Head of caudate nucleus (tissue), 42 donors: ENCODE results near the gene IFIT3.
"Not testable (repeated sequence)": the region's sequence is repeated elsewhere in the genome, so short reads cannot be mapped to it uniquely, and the experiment has no call there.

Experiments used
- DNase-seq, 42 donors: peaks; one replicate each; pipeline versions ENCODE4 v3.0.0 to v3.0.0-alpha.2; 2020 to 2021; ENCODE audit warnings: mixed read lengths in 7 of 42
- intact Hi-C: fragments of 100-400 bp; cut with DNase I; formaldehyde crosslinking; loops from one replicate; pipeline ENCODE4 v1.15.0; 2022

Gene IFIT3

DNA sequence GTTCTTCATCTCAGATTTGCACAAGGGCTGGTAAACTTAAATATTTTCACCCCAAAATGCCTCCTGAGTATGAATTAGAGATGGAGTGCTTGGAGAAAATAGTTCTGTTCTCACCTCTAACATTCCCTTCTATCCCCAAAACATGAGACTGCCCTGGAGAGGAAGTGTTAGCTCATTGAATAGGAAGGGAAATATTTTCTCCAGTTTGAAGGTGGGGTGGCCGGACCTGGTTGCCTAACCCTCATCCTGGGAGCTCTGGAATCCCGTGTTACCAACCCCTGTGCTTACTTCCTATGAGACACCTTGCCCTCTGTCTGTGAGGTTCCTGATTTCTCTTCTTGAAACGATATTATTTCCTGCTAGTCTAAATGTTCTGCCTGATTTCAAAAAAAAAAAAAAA, 25.2 kb upstream of the IFIT3 start:
- intact Hi-C loops, result no loop called here
- DNase-seq, result peak in 1 of 42 donors; percentile 19

DNA sequence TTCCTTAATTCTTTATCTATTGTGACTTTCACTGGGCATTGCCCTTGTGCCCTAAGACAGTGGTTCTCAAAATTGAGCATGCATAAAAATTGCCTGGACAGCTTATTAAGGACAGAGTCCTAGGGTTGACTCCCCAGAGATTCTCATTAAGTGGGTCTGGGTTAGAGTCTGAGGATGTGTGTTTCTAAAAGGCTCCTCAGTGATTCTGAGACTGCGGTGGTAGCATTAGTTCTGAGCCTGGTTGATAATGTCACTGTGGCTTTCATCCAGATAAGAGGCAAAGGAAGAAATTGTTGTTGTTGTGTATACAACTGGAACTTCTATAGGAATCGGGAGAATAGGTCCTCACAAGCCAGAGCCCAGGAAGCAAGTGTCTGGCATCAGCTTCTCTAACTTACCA, 24.6 kb upstream of the IFIT3 start:
- intact Hi-C loops, result no loop called here
- DNase-seq, result no peak

GRCh38 chr10:89304026-89304425, 23.8 kb upstream of the IFIT3 start:
- peak in 1 of 42 donors; percentile 40 for DNase-seq
- intact Hi-C loops, result no loop called here

DNA sequence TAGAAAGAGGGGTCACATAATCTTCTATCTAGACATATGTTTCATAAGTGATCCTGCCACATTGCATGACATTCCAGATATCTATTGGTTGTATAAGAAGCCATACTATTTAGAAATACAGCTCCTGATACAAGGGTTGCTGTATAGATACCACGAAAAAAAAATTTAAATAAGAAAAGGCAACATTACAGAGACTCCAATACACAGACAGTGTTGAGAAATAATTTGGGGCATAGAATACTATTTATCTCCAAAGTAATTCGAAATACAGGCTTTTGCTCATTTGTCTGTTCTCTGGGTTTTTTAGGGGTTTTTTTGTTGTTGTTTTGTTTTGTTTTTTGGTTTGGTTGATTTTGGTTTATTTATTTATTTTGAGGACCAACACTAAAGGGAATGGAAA, 23.4 kb upstream of the IFIT3 start:
- intact Hi-C loops, result no loop called here
- no peak for DNase-seq

DNA sequence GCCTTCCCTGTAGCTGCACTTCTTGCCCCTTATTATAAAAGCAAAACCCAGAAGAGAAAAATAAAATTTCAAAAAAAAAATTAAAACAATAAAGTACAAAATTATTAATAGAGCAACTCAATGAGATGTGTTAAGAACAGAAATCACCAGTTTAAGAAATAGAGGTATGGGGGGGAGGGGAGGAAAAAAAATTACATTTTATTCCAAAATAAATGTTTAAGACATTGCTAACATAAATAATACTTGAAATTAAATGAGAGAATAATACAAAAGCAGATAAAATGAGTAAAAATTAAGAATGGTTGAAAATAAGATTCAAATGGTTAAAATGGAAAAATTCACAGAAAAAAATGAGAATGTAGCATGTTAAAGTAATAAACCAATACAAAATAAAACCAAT, 22.9 kb upstream of the IFIT3 start:
- intact Hi-C loops, result no loop called here
- no peak for DNase-seq

GRCh38 chr10:89305766-89306433, 21.9 kb upstream of the IFIT3 start:
- peak in 1 of 42 donors; percentile 13 for DNase-seq

DNA sequence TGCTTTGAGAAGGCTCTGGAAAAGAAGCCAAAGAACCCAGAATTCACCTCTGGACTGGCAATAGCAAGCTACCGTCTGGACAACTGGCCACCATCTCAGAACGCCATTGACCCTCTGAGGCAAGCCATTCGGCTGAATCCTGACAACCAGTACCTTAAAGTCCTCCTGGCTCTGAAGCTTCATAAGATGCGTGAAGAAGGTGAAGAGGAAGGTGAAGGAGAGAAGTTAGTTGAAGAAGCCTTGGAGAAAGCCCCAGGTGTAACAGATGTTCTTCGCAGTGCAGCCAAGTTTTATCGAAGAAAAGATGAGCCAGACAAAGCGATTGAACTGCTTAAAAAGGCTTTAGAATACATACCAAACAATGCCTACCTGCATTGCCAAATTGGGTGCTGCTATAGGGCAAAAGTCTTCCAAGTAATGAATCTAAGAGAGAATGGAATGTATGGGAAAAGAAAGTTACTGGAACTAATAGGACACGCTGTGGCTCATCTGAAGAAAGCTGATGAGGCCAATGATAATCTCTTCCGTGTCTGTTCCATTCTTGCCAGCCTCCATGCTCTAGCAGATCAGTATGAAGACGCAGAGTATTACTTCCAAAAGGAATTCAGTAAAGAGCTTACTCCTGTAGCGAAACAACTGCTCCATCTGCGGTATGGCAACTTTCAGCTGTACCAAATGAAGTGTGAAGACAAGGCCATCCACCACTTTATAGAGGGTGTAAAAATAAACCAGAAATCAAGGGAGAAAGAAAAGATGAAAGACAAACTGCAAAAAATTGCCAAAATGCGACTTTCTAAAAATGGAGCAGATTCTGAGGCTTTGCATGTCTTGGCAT, 21.1 kb upstream of the IFIT3 start:
- no peak for DNase-seq
- intact Hi-C loops, result no loop called here

More at GRCh38 chr10:89305766-89306433, 21.9 kb upstream of the IFIT3 start:
- intact Hi-C loops, result no loop called here

DNA sequence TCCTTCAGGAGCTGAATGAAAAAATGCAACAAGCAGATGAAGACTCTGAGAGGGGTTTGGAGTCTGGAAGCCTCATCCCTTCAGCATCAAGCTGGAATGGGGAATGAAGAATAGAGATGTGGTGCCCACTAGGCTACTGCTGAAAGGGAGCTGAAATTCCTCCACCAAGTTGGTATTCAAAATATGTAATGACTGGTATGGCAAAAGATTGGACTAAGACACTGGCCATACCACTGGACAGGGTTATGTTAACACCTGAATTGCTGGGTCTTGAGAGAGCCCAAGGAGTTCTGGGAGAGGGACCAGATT, 20.6 kb upstream of the IFIT3 start:
- intact Hi-C loops, result no loop called here
- DNase-seq, result no peak

DNA sequence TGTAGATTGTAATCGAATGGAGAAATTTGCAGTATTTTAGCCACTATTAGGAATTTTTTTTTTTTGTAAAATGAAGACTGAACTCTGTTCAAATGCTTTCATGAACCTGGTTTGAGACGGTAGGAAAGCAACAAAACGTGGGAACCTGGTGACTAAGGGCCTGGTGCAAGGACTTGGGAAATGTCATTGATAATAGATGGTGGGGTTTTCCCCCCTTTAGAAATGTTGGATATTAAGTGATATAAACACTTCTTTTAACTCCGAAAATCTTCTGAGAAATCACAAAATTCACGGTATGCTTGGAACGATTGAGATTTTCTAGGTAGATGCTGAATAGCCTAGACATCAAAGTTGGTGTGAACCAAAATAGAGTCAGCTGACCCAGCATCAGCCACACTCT, 19.5 kb upstream of the IFIT3 start:
- intact Hi-C loops, result no loop called here
- no peak for DNase-seq

- DNase-seq, result no peak
- intact Hi-C loops, result no loop called here
These were observed 19.1 kb upstream of the IFIT3 start for GRCh38 chr10:89308736-89309135.

- no peak for DNase-seq
- intact Hi-C loops, result no loop called here
These were observed 18.4 kb upstream of the IFIT3 start for GRCh38 chr10:89309156-89310055.

DNA sequence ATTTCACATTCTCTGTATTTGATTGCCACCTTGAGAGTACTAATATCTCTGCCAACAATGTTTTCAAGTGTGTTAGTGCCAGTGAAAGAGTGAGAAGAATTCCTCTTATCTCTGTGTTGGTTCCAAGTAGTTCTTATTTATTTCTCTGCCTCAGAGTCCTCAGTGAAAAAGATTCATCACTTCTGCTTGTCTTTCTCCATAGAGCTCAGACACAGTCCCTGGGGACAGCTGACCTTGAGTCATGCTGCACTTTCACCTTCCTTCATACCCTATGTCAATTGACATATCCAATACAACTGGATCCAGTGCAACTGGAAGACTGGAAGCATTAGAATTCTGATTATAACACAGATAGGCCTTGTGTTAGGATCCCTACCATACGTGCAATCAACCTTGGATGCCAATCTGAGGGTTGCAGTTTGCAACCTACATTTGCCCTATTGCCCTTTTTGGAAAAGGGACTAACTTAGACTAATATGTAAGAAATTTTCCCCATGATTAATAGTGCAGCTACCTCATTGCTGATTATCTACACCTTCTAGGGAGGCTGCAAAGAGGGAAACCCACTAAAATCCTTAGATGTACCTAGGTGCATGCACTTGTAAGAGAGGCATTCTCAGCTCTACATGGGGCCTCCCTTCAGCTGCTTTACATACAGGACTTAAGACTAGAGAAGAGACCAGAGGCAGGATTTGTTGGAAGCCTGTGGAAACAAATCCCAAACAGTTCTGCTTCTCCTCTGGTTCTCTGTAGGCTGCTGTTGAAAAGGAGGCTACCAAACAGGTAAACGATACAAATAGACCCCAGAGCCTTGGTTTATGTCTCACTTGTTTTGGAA, 17.5 kb upstream of the IFIT3 start:
- DNase-seq, result no peak
- intact Hi-C loops, result no loop called here

GRCh38 chr10:89312973-89313372, 14.8 kb upstream of the IFIT3 start:
- no peak for DNase-seq
- intact Hi-C loops, result no loop called here

GRCh38 chr10:89314676-89315075, 13.1 kb upstream of the IFIT3 start:
- peak in 5 of 42 donors; percentile 6 to 71 (median 44) for DNase-seq
- intact Hi-C loops, result no loop called here

DNA sequence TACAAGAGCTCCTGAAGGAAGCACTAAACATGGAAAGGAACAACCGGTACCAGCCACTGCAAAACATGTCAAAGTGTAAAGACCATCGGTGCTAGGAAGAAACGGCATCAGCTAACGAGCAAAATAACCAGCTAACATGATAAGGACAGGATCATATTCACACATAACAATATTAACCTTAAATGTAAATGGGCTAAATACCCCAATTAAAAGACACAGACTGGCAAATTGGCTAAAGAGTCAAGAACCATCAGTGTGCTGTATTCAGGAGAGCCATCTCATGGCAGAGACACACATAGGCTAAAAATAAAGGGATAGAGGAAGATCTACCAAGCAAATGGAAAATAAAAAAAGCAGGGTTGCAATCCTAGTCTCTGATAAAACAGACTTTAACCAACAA, 9.8 kb upstream of the IFIT3 start:
- intact Hi-C loops, DNase-seq: not testable (repeated sequence)

DNA sequence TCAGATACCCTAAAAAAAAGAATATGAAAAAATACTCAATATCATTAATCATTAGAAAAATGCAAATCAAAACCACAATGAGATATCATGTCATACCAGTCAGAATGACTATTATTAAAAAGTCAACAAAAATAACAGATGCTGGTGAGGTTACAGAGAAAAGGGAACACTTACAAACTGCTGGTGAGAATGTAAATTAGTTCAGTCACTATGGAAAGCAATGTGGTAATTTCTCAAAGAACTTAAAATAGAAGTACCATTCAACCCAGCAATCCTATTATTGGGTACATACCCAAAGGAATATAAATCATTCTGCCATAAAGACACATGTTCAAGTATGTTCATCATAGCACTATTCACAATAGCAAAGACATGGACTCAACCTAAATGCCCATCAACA, 2.7 kb upstream of the IFIT3 start:
- intact Hi-C loops, DNase-seq: not testable (repeated sequence)

DNA sequence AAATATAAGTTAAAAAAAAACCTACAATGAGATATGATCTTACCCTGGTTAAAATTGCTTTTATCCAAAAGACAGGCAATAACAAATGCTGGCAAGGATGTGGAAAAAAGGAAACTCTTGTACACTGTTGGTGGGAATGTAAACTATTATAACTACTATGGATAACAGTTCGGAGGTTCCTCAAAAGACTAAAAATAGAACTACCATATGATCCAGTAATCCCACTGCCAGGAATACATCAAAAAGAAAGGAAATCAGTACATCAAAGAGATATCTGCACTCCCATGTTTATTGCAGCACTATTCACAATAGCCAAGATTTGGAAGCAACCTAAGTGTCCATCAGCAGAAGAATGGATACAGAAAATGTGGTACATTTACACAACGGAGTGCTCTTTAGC, 1.9 kb upstream of the IFIT3 start:
- intact Hi-C loops, DNase-seq: not testable (repeated sequence)

GRCh38 chr10:89329151-89329550, 1.4 kb downstream of the IFIT3 start:
- intact Hi-C loops, result no loop called here

GRCh38 chr10:89330014-89330413, 2.2 kb downstream of the IFIT3 start:
- DNase-seq, intact Hi-C loops: not testable (repeated sequence)

More at GRCh38 chr10:89329151-89329550, 1.4 kb downstream of the IFIT3 start:
- DNase-seq, result no peak
